Left ventricle myocardium inferior (tissue), 1 donor: ENCODE measurements around the gene S100A3. TPM values are rescaled to one million over a fixed set of nuclear protein-coding genes. Genes with fewer than 3 reads are reported as not detected.
A peak's percentile ranks its signal among the peaks of the same experiment; 100 is the strongest.

ENCODE experiments used
- DNase-seq: peaks from one replicate; pipeline ENCODE4 v3.0.0-alpha.2; 2020
- H3K27ac ChIP-seq: fragments of 200-600 bp; replicated peaks from 2 replicates; pipeline ENCODE4 v1.8.0; 2021
- H3K27me3 ChIP-seq: fragments of 200-600 bp; 2 replicates; pipeline ENCODE4 v1.8.0; 2021; ENCODE audit warnings: low read depth
- H3K36me3 ChIP-seq: fragments of 200-600 bp; 2 replicates; pipeline ENCODE4 v1.8.0; 2021
- H3K4me1 ChIP-seq: fragments of 200-600 bp; 2 replicates; pipeline ENCODE4 v1.8.0; 2021
- H3K4me3 ChIP-seq: fragments of 200-600 bp; 2 replicates; pipeline ENCODE4 v1.8.0; 2021; ENCODE audit warnings: mild to moderate bottlenecking, moderate library complexity
- H3K9me3 ChIP-seq: fragments of 200-600 bp; replicated peaks from 2 replicates; pipeline ENCODE4 v1.8.0; 2021
- intact Hi-C: fragments of 100-400 bp; cut with micrococcal nuclease; formaldehyde crosslinking; loops from one replicate; pipeline ENCODE4 v1.11.0; 2022
- total RNA-seq: library from RNA; stranded (reverse); fragmentation: NEBNext Ultra II Directional; extraction: Animal tissue kit (Norgen Biotek cat#: 25700); gene quantifications from one replicate; pipeline ENCODE4 v1.2.1, GENCODE V29; 2021
- TF ChIP-seq, protein P1 (sequence below): fragments of 200-600 bp; IDR thresholded peaks from 2 replicates; pipeline ENCODE4 v1.8.0; 2021; ENCODE audit warnings: antibody characterized with exemption, mild to moderate bottlenecking, borderline replicate concordance
- donor health status: DM: no; HTN: yes; CAD: no; lungs with severe emphysema.

S100A3 gene
- total RNA-seq, 1 donor from 2014 or later, result 0.36 TPM

DNA sequence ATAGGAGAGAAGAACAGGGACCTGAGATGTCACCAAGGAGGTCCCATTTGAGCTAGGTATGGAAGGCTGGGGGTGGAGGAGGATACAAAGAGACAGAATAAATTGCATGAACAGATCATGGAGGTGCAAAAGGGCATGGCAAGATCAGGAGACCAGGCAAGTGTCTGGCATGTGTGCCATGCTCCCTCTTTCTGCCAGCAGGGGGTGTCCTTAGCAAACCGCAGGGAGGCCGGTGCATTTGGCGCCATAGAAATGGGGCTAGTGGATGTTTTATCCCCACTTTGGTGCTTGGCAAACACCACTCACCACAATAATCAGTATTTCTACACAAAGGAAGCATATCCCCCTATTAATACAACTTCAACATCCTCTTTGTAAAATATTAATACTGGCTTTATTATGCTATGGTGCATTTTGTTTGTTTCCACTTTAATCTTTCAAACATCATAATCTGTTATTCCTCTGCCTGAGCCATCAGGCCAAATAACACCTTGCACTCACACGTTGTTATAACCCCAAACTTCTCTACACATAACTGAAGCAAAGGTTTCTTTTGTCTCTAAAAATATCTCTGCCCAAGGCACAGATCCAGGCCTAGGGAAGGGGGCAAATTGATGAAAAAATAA, 39.2 kb downstream of the S100A3 start:
- Histone ChIP-seq H3K27me3 (no peaks in the 10 kb centered on the region), H3K27ac (no peak overlapping the region), H3K4me1 (peaks cover 31% of the 10 kb centered on the region), H3K36me3 (no peaks in the 10 kb centered on the region), H3K4me3 (no peak overlapping the region), H3K9me3 (no peaks in the 10 kb centered on the region)
- DNase-seq, result no peak
- TF ChIP-seq, protein P1, sequence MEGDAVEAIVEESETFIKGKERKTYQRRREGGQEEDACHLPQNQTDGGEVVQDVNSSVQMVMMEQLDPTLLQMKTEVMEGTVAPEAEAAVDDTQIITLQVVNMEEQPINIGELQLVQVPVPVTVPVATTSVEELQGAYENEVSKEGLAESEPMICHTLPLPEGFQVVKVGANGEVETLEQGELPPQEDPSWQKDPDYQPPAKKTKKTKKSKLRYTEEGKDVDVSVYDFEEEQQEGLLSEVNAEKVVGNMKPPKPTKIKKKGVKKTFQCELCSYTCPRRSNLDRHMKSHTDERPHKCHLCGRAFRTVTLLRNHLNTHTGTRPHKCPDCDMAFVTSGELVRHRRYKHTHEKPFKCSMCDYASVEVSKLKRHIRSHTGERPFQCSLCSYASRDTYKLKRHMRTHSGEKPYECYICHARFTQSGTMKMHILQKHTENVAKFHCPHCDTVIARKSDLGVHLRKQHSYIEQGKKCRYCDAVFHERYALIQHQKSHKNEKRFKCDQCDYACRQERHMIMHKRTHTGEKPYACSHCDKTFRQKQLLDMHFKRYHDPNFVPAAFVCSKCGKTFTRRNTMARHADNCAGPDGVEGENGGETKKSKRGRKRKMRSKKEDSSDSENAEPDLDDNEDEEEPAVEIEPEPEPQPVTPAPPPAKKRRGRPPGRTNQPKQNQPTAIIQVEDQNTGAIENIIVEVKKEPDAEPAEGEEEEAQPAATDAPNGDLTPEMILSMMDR, result peak; percentile 58
- intact Hi-C loops, result loop anchor here (10.0 kb wide), 1 partner anchor 55 kb away; the partner anchor contains the start of gene S100A2

DNA sequence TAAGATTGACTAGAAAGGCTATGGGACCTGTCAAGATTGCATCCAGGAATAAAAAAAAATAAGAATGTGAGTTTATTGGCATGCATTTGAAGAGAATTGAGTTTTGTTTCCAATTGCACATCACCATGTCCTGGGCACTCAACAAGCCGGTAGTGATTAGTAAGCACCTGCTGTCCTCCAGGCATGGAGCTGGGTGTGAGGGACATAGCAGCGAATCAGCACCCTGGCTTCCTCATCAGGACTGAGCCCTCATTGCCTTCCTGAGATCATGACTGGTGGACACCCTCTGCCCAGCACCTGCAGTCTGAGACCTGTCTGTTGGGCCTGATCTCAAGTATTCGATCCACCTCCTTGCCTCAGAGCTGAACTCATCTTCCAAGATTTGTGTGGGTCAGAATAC, 40.0 kb downstream of the S100A3 start:
- intact Hi-C loops, result no loop called here
- Histone ChIP-seq H3K27me3 (no peaks in the 10 kb centered on the region), H3K27ac (no peak overlapping the region)

DNA sequence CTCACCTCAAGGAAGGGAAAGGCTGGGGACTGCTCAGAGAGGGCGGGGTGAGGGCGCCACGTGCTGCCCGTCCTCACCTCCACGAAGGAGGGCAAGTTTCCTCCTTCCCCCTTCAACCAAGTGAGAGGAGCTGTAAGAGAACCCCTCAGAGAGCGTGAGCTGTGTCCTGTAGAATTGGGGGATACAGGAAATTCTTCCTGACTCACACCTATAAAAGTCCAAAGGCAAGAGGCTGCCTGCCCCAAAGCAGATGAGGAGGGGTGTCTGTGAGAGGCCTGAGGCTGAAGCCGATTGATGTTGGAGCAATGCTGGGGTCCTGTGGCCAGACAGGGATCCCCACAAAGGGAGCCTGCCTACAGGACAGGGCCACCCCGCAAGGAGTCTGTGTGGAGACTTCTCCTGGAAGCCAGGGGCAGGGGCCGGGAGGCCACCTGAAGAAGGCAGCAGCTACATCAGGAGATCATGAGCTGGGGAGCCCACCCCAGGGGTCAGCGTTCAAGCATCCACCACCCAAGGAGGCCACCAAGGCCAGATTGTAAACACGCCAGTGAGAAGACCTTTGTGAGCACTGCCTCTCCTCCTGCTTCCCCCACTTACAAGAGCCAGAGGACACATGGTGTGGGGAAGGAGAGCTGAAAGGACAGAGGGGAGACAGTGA, 41.0 kb downstream of the S100A3 start:
- intact Hi-C loops, result no loop called here
- Histone ChIP-seq H3K36me3 (no peaks in the 10 kb centered on the region), H3K4me3 (no peak overlapping the region), H3K9me3 (no peaks in the 10 kb centered on the region), H3K4me1 (peaks cover 31% of the 10 kb centered on the region), H3K27ac (peak overlapping the region; percentile 89), H3K27me3 (no peaks in the 10 kb centered on the region)
- no peak for DNase-seq
- TF ChIP-seq, protein P1, result no peak

More for the DNA sequence above, 40.0 kb downstream of the S100A3 start:
- no peak for DNase-seq
- Histone ChIP-seq H3K4me3 (no peak overlapping the region), H3K36me3 (no peaks in the 10 kb centered on the region), H3K4me1 (peaks cover 31% of the 10 kb centered on the region), H3K9me3 (no peaks in the 10 kb centered on the region)
- TF ChIP-seq, protein P1, result no peak

DNA sequence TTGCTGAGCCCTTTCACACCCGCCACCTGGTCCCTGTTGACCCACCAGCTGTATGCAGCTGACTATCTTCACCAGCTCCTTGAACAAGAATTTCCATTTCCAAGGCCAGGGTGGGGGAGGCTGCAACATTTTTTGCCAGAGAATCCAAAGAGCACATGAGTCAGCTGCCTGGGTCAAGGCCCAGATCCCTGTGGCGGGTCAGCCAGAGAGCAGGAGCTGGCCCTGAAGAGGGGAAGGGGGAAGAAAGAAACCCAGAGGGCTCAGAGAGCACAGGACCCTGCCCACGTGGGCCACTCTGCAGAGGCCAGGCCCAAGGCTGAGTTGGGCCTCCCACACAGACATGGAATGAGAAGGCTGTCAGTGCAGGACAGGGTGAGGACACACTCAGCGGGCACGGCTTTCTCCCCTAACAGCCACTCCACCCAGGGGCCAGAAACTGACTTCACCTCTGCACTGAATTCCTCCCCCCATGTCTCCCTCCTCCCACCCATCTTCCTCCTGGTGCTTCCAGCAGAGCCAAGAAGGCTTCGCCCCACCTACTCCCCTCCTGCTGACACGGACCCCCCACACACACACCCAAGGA, 42.1 kb downstream of the S100A3 start:
- Histone ChIP-seq H3K4me3 (peak overlapping the region; percentile 14), H3K36me3 (no peaks in the 10 kb centered on the region), H3K9me3 (no peaks in the 10 kb centered on the region), H3K27me3 (no peaks in the 10 kb centered on the region), H3K4me1 (peaks cover 31% of the 10 kb centered on the region), H3K27ac (peak overlapping the region; percentile 89)
- intact Hi-C loops, result no loop called here
- DNase-seq, result peak; percentile 87
- TF ChIP-seq, protein P1, result no peak

DNA sequence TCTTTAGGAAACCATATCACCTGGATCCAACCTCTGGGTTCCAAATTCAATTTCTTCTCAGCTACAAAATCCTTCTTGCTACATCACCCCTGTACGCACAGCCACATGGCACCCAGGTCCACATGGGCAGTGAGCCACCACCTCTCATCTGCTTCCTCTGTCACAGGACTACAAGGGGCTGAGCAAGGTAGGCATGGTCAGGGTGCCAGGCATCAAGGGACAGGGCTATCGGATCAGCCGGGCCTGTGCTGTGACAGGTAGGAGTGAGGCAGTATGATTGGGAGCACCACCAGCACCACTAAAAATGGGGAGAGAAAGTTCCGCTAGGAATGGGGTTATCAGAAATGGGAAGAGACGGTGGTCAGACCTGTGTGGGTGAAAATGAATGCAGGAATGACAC, 42.7 kb downstream of the S100A3 start:
- H3K4me3 ChIP-seq, result no peak overlapping the region
- TF ChIP-seq, protein P1, result no peak
- intact Hi-C loops, result no loop called here
- no peaks in the 10 kb centered on the region for H3K27me3 ChIP-seq
- H3K36me3 ChIP-seq, result no peaks in the 10 kb centered on the region
- peak overlapping the region; percentile 89 for H3K27ac ChIP-seq
- no peak for DNase-seq
- peaks cover 31% of the 10 kb centered on the region for H3K4me1 ChIP-seq
- no peaks in the 10 kb centered on the region for H3K9me3 ChIP-seq
